Trophoblast cell (in vitro differentiated cells and primary cell): ENCODE measurements around the gene PECR.
A peak's percentile ranks its signal among the peaks of the same experiment; 100 is the strongest.

ENCODE experiments used
- DNase-seq, 2 donors: peaks; one replicate each; pipeline ENCODE4 v3.0.0-alpha.2; 2016
- H2AFZ ChIP-seq: 2 replicates; pipeline ENCODE4 v1.6.1; 2013; ENCODE audit warnings: low read length, moderate library complexity, mild to moderate bottlenecking; ENCODE audit not compliant: insufficient read depth, poor library complexity
- H2AK5ac ChIP-seq: 2 replicates; pipeline ENCODE4 v1.6.1; 2013; ENCODE audit warnings: mild to moderate bottlenecking, low read length
- H2BK120ac ChIP-seq: 2 replicates; pipeline ENCODE4 v1.6.1; 2013; ENCODE audit warnings: low read length, mild to moderate bottlenecking, moderate library complexity; ENCODE audit not compliant: insufficient read depth, poor library complexity
- H2BK12ac ChIP-seq: 2 replicates; pipeline ENCODE4 v1.6.1; 2013; ENCODE audit warnings: mild to moderate bottlenecking, low read length, moderate library complexity
- H2BK5ac ChIP-seq: 2 replicates; pipeline ENCODE4 v1.6.1; 2013; ENCODE audit warnings: low read length, low read depth, moderate library complexity, mild to moderate bottlenecking; ENCODE audit not compliant: poor library complexity
- H3K14ac ChIP-seq: 2 replicates; pipeline ENCODE4 v1.6.1; 2013; ENCODE audit warnings: mild to moderate bottlenecking, low read length
- H3K18ac ChIP-seq: 2 replicates; pipeline ENCODE4 v1.6.1; 2013; ENCODE audit warnings: mild to moderate bottlenecking, low read length
- H3K23ac ChIP-seq: 2 replicates; pipeline ENCODE4 v1.6.1; 2013; ENCODE audit warnings: low read length
- H3K27ac ChIP-seq: 2 replicates; pipeline ENCODE4 v1.5.1; 2013; ENCODE audit warnings: low read depth, mild to moderate bottlenecking, inconsistent platforms, low read length, moderate library complexity
- H3K27me3 ChIP-seq: 2 replicates; pipeline ENCODE4 v1.6.1; 2013; ENCODE audit warnings: inconsistent platforms, mild to moderate bottlenecking, low read length, moderate library complexity; ENCODE audit not compliant: insufficient read depth
- H3K36me3 ChIP-seq, 2 experiments: 1 replicate in 1 of 2; 2 replicates in 1 of 2; pipeline ENCODE4 v1.6.1; 2013; ENCODE audit warnings: low read length in 2 of 2, mild to moderate bottlenecking in 2 of 2, moderate library complexity in 1 of 2; ENCODE audit not compliant: insufficient read depth in 2 of 2, control insufficient read depth in 1 of 2
- H3K4ac ChIP-seq: 2 replicates; pipeline ENCODE4 v1.6.1; 2013; ENCODE audit warnings: low read depth, mild to moderate bottlenecking, low read length, moderate library complexity
- H3K4me1 ChIP-seq, 2 experiments: 1 replicate in 1 of 2; 2 replicates in 1 of 2; pipeline ENCODE4 v1.6.1; 2013; ENCODE audit warnings: low read length in 2 of 2, mild to moderate bottlenecking in 2 of 2, moderate library complexity in 1 of 2; ENCODE audit not compliant: insufficient read depth in 2 of 2, control insufficient read depth in 1 of 2
- H3K4me2 ChIP-seq: 2 replicates; pipeline ENCODE4 v1.6.1; 2013; ENCODE audit warnings: inconsistent platforms, mild to moderate bottlenecking, low read length, moderate library complexity
- H3K4me3 ChIP-seq: 2 replicates; pipeline ENCODE4 v1.5.1; 2013; ENCODE audit warnings: mild to moderate bottlenecking, low read depth, low read length, inconsistent platforms
- H3K79me1 ChIP-seq: one replicate; pipeline ENCODE4 v1.6.1; 2013; ENCODE audit warnings: low read length
- H3K79me2 ChIP-seq: 2 replicates; pipeline ENCODE4 v1.6.1; 2013; ENCODE audit warnings: low read length, mild to moderate bottlenecking; ENCODE audit not compliant: control insufficient read depth, insufficient read depth, poor library complexity
- H3K9ac ChIP-seq: 2 replicates; pipeline ENCODE4 v1.6.1; 2013; ENCODE audit warnings: mild to moderate bottlenecking, low read length
- H3K9me3 ChIP-seq: 2 replicates; pipeline ENCODE4 v1.6.1; 2013; ENCODE audit warnings: low read depth, mild to moderate bottlenecking, control low read depth, inconsistent platforms, low read length; ENCODE audit not compliant: insufficient read depth
- H4K12ac ChIP-seq: 2 replicates; pipeline ENCODE4 v1.6.1; 2013; ENCODE audit warnings: low read depth, mild to moderate bottlenecking, low read length, moderate library complexity
- H4K8ac ChIP-seq: 2 replicates; pipeline ENCODE4 v1.6.1; 2013; ENCODE audit warnings: low read depth, mild to moderate bottlenecking, low read length, moderate library complexity
- H4K91ac ChIP-seq: one replicate; pipeline ENCODE4 v1.6.1; 2013; ENCODE audit warnings: low read depth, mild to moderate bottlenecking, low read length, moderate library complexity
- WGBS: extraction: QIAGEN DNeasy Blood & Tissue Kit; methylation state at CpG from one replicate; pipeline ENCODE4 v1.1.7; 2013; ENCODE audit warnings: missing lambda C conversion rate; ENCODE audit not compliant: insufficient read length, insufficient coverage; ENCODE audit errors: extremely low coverage; 5-methylcytosine and 5-hydroxymethylcytosine counted together

Gene PECR

GRCh38 chr2:216108967-216109921, 27.6 kb upstream of the PECR start, which contains the start of gene XRCC5:
Gene XRCC5 (plus strand): TSS chr2:216109348. CDS start chr2:216109437, 89 bp downstream.
- Histone ChIP-seq H4K8ac (peak within 1 kb of the TSS; percentile 97), H3K14ac (peak within 1 kb of the TSS; percentile 98), H3K4me2 (peak within 1 kb of the TSS; percentile 89), H2BK5ac (peak within 1 kb of the TSS; percentile 90), H3K18ac (peak within 1 kb of the TSS; percentile 83), H4K12ac (peak within 1 kb of the TSS; percentile 97), H4K91ac (peak within 1 kb of the TSS; percentile 95), H3K9ac (peak within 1 kb of the TSS; percentile 94), H3K27me3 (no peaks in the 10 kb centered on the region), H3K9me3 (no peaks in the 10 kb centered on the region), H3K79me2 (peaks cover 5% of the 10 kb centered on the region), H3K79me1 (peaks cover 5% of the 10 kb centered on the region), H3K4me1 (peaks cover 2 to 10% of the 10 kb centered on the region in 2 experiments), H3K4me3 (peak within 1 kb of the TSS; percentile 87), H2AK5ac (peak within 1 kb of the TSS; percentile 78), H3K36me3 (peaks cover 5 to 19% of the 10 kb centered on the region in 2 experiments), H2AFZ (peak within 1 kb of the TSS; percentile 91), H3K4ac (peak within 1 kb of the TSS; percentile 92), H2BK12ac (no peak within 1 kb of the TSS), H3K27ac (peak within 1 kb of the TSS; percentile 35), H3K23ac (no peak within 1 kb of the TSS), H2BK120ac (peak within 1 kb of the TSS; percentile 82)
- peak; percentile 99 to 100 for DNase-seq
- no CpG with 5 or more reads among the region's 57 CpGs for WGBS

DNA sequence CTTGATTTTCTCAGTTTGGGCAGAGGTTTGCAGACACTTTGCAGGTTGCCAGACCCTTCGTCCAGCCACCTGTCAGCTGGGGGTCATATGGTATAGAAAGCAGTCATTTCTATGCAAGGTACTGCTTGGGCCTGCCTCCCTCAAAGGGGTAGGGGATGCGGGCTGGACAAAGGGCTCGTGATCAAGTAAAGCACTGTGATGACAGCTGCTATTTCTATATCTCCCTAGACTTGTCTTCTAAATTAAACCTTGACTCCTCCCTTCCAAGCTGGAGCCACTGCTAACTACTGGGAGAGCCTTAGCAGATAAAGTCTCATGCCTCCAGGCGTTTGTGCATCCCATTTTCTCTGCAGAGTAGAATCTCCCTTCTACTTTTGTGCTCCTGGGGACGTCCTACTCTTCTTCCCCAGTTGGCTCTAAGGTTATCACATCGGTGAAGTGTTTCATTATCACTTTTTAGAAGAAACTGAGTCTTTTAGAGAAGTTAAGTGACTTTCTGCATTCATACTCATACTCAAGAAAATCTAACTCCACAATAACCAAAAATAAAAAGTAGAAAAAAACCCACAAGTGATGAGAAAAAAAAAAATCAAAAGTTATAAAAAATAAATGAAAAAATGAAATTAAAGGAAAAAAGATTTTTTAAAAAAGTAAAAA, 26.8 kb upstream of the PECR start:
- Histone ChIP-seq H3K36me3 (peaks cover 3 to 15% of the 10 kb centered on the region in 2 experiments), H2BK120ac (no peak overlapping the region), H4K12ac (peak overlapping the region; percentile 66), H3K23ac (no peak overlapping the region), H3K4me3 (no peak overlapping the region), H3K27ac (no peak overlapping the region), H3K4me1 (peaks cover 2 to 10% of the 10 kb centered on the region in 2 experiments), H3K9ac (no peak overlapping the region), H3K18ac (no peak overlapping the region), H3K14ac (no peak overlapping the region), H2BK5ac (no peak overlapping the region), H2BK12ac (no peak overlapping the region), H2AFZ (no peak overlapping the region), H3K4ac (no peak overlapping the region), H4K8ac (peak overlapping the region; percentile 20), H2AK5ac (no peak overlapping the region), H3K79me2 (peaks cover 5% of the 10 kb centered on the region), H3K9me3 (no peaks in the 10 kb centered on the region), H4K91ac (peak overlapping the region; percentile 64), H3K27me3 (no peaks in the 10 kb centered on the region), H3K4me2 (peak overlapping the region; percentile 39), H3K79me1 (peaks cover 5% of the 10 kb centered on the region)
- peak; percentile 15 to 49 for DNase-seq
- WGBS: no CpG with 5 or more reads among the region's 6 CpGs

DNA sequence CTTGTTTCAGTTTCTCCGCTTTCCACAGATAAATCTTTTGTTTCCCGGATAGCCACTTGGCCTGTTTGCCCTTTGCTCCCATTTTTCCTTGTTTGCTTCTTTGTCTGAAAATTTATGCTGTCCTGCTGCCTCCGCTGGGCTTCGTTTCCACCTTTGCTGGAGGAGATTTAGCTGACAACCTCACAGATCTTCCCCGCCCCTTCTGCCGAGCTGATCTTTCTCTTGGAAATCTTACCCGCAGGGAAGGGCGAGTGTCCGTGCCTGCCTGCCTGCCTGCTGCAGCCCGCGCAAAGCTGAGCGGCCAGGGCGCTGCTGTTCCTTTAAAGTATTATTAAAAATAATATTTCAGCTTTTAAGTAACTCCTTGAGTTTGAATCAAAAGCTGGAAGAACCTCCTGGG, 26.2 kb upstream of the PECR start:
- Histone ChIP-seq H2BK12ac (peak overlapping the region; percentile 42), H2AFZ (peak overlapping the region; percentile 79), H3K18ac (no peak overlapping the region), H3K4me1 (peaks cover 2 to 10% of the 10 kb centered on the region in 2 experiments), H3K4ac (no peak overlapping the region), H3K79me2 (peaks cover 5% of the 10 kb centered on the region), H4K8ac (peak overlapping the region; percentile 95), H3K36me3 (peaks cover 2 to 10% of the 10 kb centered on the region in 2 experiments), H3K14ac (no peak overlapping the region), H3K9ac (no peak overlapping the region), H3K27ac (no peak overlapping the region), H3K4me3 (no peak overlapping the region), H2BK5ac (no peak overlapping the region), H3K27me3 (no peaks in the 10 kb centered on the region), H4K12ac (peak overlapping the region; percentile 51), H4K91ac (peak overlapping the region; percentile 56), H3K9me3 (no peaks in the 10 kb centered on the region), H2BK120ac (no peak overlapping the region), H3K23ac (no peak overlapping the region), H3K4me2 (peak overlapping the region; percentile 26), H3K79me1 (peaks cover 5% of the 10 kb centered on the region), H2AK5ac (no peak overlapping the region)
- peak; percentile 53 to 77 for DNase-seq
- no CpG with 5 or more reads among the region's 13 CpGs for WGBS

GRCh38 chr2:216107320-216107719, 25.7 kb upstream of the PECR start:
- Histone ChIP-seq H4K91ac (peak overlapping the region; percentile 56), H4K8ac (peak overlapping the region; percentile 95), H3K4me1 (peaks cover 2 to 10% of the 10 kb centered on the region in 2 experiments), H3K36me3 (peaks cover 2 to 7% of the 10 kb centered on the region in 2 experiments), H3K18ac (no peak overlapping the region), H3K4me2 (peak overlapping the region; percentile 26), H2BK12ac (peak overlapping the region; percentile 42), H2BK5ac (no peak overlapping the region), H2AFZ (peak overlapping the region; percentile 79), H3K27me3 (no peaks in the 10 kb centered on the region), H3K79me1 (peaks cover 5% of the 10 kb centered on the region), H3K14ac (no peak overlapping the region), H3K79me2 (peaks cover 5% of the 10 kb centered on the region), H2AK5ac (peak overlapping the region; percentile 68), H3K23ac (no peak overlapping the region), H3K9me3 (no peaks in the 10 kb centered on the region), H3K4me3 (no peak overlapping the region), H3K4ac (no peak overlapping the region), H3K9ac (no peak overlapping the region), H2BK120ac (peak overlapping the region; percentile 62), H4K12ac (peak overlapping the region; percentile 51), H3K27ac (no peak overlapping the region)
- no CpG with 5 or more reads among the region's 8 CpGs for WGBS
- DNase-seq: no peak
